Measurements from ENCODE around the gene TLE4.
A peak's percentile ranks its signal among the peaks of the same experiment; 100 is the strongest.

Gene TLE4

DNA sequence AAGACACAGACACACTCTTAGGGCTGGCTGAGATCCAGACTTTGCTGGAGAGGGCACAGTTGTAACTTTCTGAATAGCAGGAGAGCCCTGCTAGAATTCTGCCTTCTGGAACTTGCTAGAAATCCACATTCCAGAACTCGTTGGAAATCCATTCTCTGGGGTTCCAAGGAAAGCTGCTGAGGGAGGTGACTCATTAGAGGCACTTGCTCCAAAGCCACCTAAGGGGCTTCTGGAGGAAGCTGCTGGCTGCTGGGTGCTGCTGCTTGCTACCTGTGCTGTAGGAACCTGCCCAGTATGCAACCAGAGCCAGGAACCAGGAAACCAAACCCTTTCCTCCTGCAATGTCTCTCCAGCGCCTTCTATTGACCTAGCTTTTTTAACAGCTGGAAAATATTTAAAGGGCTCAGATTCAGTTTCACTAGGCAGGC is 4.1 kb upstream of the TLE4 start:
- TF ChIP-seq, protein P1, sequence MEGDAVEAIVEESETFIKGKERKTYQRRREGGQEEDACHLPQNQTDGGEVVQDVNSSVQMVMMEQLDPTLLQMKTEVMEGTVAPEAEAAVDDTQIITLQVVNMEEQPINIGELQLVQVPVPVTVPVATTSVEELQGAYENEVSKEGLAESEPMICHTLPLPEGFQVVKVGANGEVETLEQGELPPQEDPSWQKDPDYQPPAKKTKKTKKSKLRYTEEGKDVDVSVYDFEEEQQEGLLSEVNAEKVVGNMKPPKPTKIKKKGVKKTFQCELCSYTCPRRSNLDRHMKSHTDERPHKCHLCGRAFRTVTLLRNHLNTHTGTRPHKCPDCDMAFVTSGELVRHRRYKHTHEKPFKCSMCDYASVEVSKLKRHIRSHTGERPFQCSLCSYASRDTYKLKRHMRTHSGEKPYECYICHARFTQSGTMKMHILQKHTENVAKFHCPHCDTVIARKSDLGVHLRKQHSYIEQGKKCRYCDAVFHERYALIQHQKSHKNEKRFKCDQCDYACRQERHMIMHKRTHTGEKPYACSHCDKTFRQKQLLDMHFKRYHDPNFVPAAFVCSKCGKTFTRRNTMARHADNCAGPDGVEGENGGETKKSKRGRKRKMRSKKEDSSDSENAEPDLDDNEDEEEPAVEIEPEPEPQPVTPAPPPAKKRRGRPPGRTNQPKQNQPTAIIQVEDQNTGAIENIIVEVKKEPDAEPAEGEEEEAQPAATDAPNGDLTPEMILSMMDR (IDR thresholded peaks at IDR 0.05; ENCODE audit: low read length): peak; percentile 16; the same call in 1 of the 2 replicates
- no peak for TF ChIP-seq EZH2phosphoT487 (IDR thresholded peaks at IDR 0.05; ENCODE audit: low read length)
- Histone ChIP-seq H3K9me3 (replicated peaks; ENCODE audit: insufficient read depth, low read length) (no peaks in the 10 kb centered on the region), H3K4me1 (ENCODE audit: low read length) (peaks cover 26% of the 10 kb centered on the region), H2AFZ (ENCODE audit: low read length) (no peak overlapping the region), H3K4me2 (ENCODE audit: low read depth, low read length) (peak overlapping the region; percentile 55; the same call in 1 of the 2 replicates), H3K27me3 (replicated peaks; ENCODE audit: insufficient read depth, low read length) (no peaks in the 10 kb centered on the region; the same call in 1 of the 2 replicates), H3K9ac (ENCODE audit: low read length) (no peak overlapping the region), H4K20me1 (ENCODE audit: insufficient read depth, low read length) (no peaks in the 10 kb centered on the region), H3K36me3 (replicated peaks; ENCODE audit: insufficient read depth, low read length) (no peaks in the 10 kb centered on the region), H3F3A (ENCODE audit: insufficient read depth, low read length) (peaks cover 26% of the 10 kb centered on the region), H3K4me3 (ENCODE audit: low read length) (no peak overlapping the region), H3K27ac (ENCODE audit: low read length) (peak overlapping the region; percentile 51; the same call in 1 of the 2 replicates), H3K9me2 (replicated peaks; ENCODE audit: insufficient read depth, low read length) (no peaks in the 10 kb centered on the region), H3K79me2 (ENCODE audit: low read length) (no peaks in the 10 kb centered on the region)
- no peak for DNase-seq

DNA sequence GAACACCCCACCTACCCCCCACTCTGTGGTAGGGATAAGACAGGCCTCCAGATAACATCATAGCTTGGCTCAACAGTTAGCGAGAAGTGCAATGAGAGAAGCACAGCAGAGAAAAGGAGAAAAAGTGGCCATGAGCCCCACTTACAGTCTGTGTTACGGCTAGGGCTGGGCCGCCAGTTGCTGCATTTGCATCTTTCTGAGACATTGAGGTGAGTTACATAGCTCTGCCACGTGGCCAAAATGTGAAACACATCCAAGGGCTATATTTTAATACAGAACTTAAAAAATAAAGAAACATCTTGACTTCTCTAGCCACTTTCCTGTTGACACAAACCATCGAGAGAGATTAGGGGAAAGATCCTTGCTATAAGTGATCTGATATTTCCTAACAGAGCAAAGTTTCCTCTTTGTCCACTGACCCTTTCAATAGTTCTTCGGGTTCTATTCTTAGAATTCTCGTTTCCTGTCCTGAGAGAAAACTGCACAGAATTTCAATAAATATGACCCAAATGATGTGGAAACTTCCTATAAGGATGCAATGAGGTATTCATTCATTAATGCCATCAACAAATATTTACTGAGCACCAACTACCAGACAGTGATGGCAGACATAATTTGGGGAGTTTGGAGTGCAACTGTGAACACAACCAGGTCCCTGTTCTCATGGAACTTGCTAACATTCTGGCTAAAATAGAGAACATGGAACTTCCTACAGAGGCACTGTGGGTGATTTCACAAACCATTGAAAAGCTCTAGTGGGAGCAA is 3.2 kb upstream of the TLE4 start:
- H3K4me1 ChIP-seq (ENCODE audit: low read length): peaks cover 26% of the 10 kb centered on the region
- no peak overlapping the region; the same call in 1 of the 2 replicates for H2AFZ ChIP-seq (ENCODE audit: low read length)
- no peaks in the 10 kb centered on the region for H4K20me1 ChIP-seq (ENCODE audit: insufficient read depth, low read length)
- H3K4me2 ChIP-seq (ENCODE audit: low read depth, low read length): peak overlapping the region; percentile 55
- peak overlapping the region; percentile 16; the same call in 1 of the 2 replicates for H3K4me3 ChIP-seq (ENCODE audit: low read length)
- no peaks in the 10 kb centered on the region; the same call in 1 of the 2 replicates for H3K27me3 ChIP-seq (replicated peaks; ENCODE audit: insufficient read depth, low read length)
- H3K27ac ChIP-seq (ENCODE audit: low read length): peak overlapping the region; percentile 51; the same call in 1 of the 2 replicates
- peak; percentile 66 for DNase-seq
- no peaks in the 10 kb centered on the region for H3K9me2 ChIP-seq (replicated peaks; ENCODE audit: insufficient read depth, low read length)
- H3F3A ChIP-seq (ENCODE audit: insufficient read depth, low read length): peaks cover 26% of the 10 kb centered on the region
- H3K36me3 ChIP-seq (replicated peaks; ENCODE audit: insufficient read depth, low read length): no peaks in the 10 kb centered on the region
- no peak overlapping the region for H3K9ac ChIP-seq (ENCODE audit: low read length)
- H3K9me3 ChIP-seq (replicated peaks; ENCODE audit: insufficient read depth, low read length): no peaks in the 10 kb centered on the region
- H3K79me2 ChIP-seq (ENCODE audit: low read length): no peaks in the 10 kb centered on the region
- no peak for TF ChIP-seq EZH2phosphoT487 (IDR thresholded peaks at IDR 0.05; ENCODE audit: low read length)
- TF ChIP-seq, protein P1 (IDR thresholded peaks at IDR 0.05; ENCODE audit: low read length): peak; percentile 33; the same call in 1 of the 2 replicates

DNA sequence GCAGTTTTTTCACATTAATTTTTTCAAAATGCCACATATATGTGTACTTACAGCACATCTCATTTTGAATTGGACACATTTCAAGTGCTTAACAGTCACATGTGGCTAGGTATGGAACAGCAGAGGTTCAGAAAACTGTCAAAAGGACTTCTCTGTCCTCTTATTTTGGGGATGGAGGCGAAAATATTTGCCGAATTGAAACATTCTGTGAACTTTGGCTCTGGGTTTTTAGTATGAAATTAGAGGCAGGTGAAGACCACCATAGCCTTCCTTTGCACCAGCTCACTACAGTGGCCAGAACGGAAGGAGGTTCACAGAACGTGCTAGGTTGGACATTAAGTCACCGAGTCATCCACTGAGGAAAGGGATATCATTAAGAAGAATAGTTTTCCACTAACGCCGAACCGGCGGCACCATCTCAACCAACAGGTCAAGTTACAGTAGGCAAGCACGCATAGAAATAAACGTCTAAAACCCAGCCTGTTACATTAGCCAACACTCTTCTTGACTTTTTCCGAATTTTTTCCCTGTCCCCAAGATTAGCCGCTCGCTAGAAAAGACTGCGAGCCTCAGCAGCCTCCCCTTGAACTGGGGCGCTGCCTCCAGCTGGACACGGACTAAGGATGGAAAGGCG is 1.8 kb upstream of the TLE4 start:
- Histone ChIP-seq H4K20me1 (ENCODE audit: insufficient read depth, low read length) (no peaks in the 10 kb centered on the region), H3K27me3 (replicated peaks; ENCODE audit: insufficient read depth, low read length) (no peaks in the 10 kb centered on the region; the same call in 1 of the 2 replicates), H3F3A (ENCODE audit: insufficient read depth, low read length) (peaks cover 26% of the 10 kb centered on the region), H2AFZ (ENCODE audit: low read length) (peak overlapping the region; percentile 86), H3K4me2 (ENCODE audit: low read depth, low read length) (peak overlapping the region; percentile 90), H3K36me3 (replicated peaks; ENCODE audit: insufficient read depth, low read length) (no peaks in the 10 kb centered on the region), H3K4me3 (ENCODE audit: low read length) (peak overlapping the region; percentile 85), H3K79me2 (ENCODE audit: low read length) (no peaks in the 10 kb centered on the region), H3K4me1 (ENCODE audit: low read length) (peaks cover 26% of the 10 kb centered on the region), H3K27ac (ENCODE audit: low read length) (no peak overlapping the region; the same call in 1 of the 2 replicates), H3K9ac (ENCODE audit: low read length) (peak overlapping the region; percentile 65; the same call in 1 of the 2 replicates), H3K9me3 (replicated peaks; ENCODE audit: insufficient read depth, low read length) (no peaks in the 10 kb centered on the region), H3K9me2 (replicated peaks; ENCODE audit: insufficient read depth, low read length) (no peaks in the 10 kb centered on the region)
- TF ChIP-seq EZH2 (optimal IDR thresholded peaks at IDR 0.05; ENCODE audit: low read depth, low read length): no peak
- DNase-seq: no peak
